Testis (tissue), 3 donors: ENCODE results near the gene MYOD1. TPM values are rescaled to one million over a fixed set of nuclear protein-coding genes. Genes with fewer than 3 reads are reported as not detected.

Experiments
- DNase-seq: peaks from one replicate; pipeline ENCODE4 v3.0.0-alpha.2; 2019
- H3K27ac ChIP-seq, 2 donors: fragments of 200-600 bp; sonication (generic); one replicate each; pipeline ENCODE4 v1.5.1; 2019
- H3K27me3 ChIP-seq: fragments of 200-600 bp; sonication (generic); one replicate; pipeline ENCODE4 v1.5.1; 2019
- H3K36me3 ChIP-seq: fragments of 200-600 bp; sonication (generic); one replicate; pipeline ENCODE4 v1.5.1; 2017; ENCODE audit warnings: low read depth; ENCODE audit errors: missing control alignments
- H3K4me1 ChIP-seq: fragments of 200-600 bp; sonication (generic); one replicate; pipeline ENCODE4 v1.5.1; 2019
- H3K4me3 ChIP-seq, 2 donors: fragments of 200-600 bp; sonication (generic); one replicate each; pipeline ENCODE4 v1.5.1; 2017 to 2019
- H3K9me3 ChIP-seq: fragments of 200-600 bp; sonication (generic); one replicate; pipeline ENCODE4 v1.5.1; 2017
- CTCF ChIP-seq, 3 experiments: fragments of 450-650 bp in 2 of 3; fragments of 200-600 bp in 1 of 3; sonication (generic) in 1 of 3; IDR thresholded peaks; one replicate each; pipeline ENCODE4 v1.5.1; 2016 to 2019; ENCODE audit warnings: antibody characterized with exemption in 3 of 3, mild to moderate bottlenecking in 2 of 3, moderate library complexity in 1 of 3
- POLR2A ChIP-seq: fragments of 450-650 bp; IDR thresholded peaks from one replicate; pipeline ENCODE4 v1.6.1; 2017; ENCODE audit warnings: antibody characterized with exemption, mild to moderate bottlenecking, moderate library complexity
- WGBS, 2 donors: methylation state at CpG; one replicate each; pipeline ENCODE4 v1.1.5; 2018; 5-methylcytosine and 5-hydroxymethylcytosine counted together
- intact Hi-C: fragments of 100-400 bp; cut with DNase I; formaldehyde crosslinking; loops from one replicate; pipeline ENCODE4 v1.15.1; 2023; ENCODE audit warnings: low total_unique reads
- polyA plus RNA-seq: library from polyadenylated mRNA; stranded (reverse); fragments of 350-450 nt; fragmentation: Illumina TruSeq; extraction: RNeasy Lipid Tissue Mini Kit (QIAGEN cat#74804); gene quantifications from one replicate; pipeline ENCODE4 v1.2.3, GENCODE V29; 2014; ENCODE audit warnings: low read depth, low replicate concordance; ENCODE audit not compliant: insufficient read depth
- total RNA-seq, 2 donors: library from RNA; depleted of rRNA; stranded (reverse); fragments of >200 nt; gene quantifications; one replicate each; pipeline ENCODE4 v1.2.3, GENCODE V29; 2016

Gene MYOD1
- total and polyA plus RNA-seq, 3 donors from 2014 or later, result 0.69 to 1.6 (median 1.4) TPM

- Histone ChIP-seq H3K4me1 (no peaks in the 10 kb centered on the region), H3K27me3 (no peaks in the 10 kb centered on the region), H3K27ac (no peak overlapping the region), H3K36me3 (no peaks in the 10 kb centered on the region), H3K9me3 (no peaks in the 10 kb centered on the region), H3K4me3 (no peak overlapping the region)
- WGBS, 2 donors, result 72 to 77% methylated on average over 2 to 5 of the region's 5 CpGs
- intact Hi-C loops, result no loop called here
- TF ChIP-seq CTCF (IDR thresholded peaks at IDR 0.05) (no peak), POLR2A (no peak)
- no peak for DNase-seq
Observed at GRCh38 chr11:17699147-17700114, 19.9 kb upstream of the MYOD1 start.

- no peak for DNase-seq
- Histone ChIP-seq H3K9me3 (no peaks in the 10 kb centered on the region), H3K36me3 (no peaks in the 10 kb centered on the region), H3K27me3 (no peaks in the 10 kb centered on the region), H3K4me1 (no peaks in the 10 kb centered on the region), H3K27ac (no peak overlapping the region), H3K4me3 (no peak overlapping the region)
- TF ChIP-seq POLR2A (no peak), CTCF (IDR thresholded peaks at IDR 0.05) (no peak)
- intact Hi-C loops, result no loop called here
- WGBS, 2 donors, result 78 to 85% methylated on average over 4 of the region's 4 CpGs
Observed at GRCh38 chr11:17700991-17701390, 18.4 kb upstream of the MYOD1 start.

DNA sequence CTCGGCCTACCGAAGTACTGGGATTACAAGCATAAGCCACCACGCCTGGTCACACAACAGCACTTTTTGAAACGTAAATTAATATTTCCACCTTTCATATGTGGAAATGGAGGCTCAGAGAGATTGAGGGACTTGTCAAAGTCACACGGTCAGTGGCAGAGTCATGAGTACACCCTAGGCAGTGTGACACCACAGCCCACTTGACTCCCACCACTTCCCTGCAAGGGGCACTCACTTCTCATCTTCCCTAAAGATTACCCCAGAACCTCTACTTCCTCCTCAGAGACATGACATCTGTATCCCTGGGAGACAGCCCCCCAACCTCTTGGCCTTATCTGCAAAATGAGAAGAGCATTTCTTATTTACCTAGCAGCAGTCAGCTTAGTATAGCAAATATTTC is 16.5 kb upstream of the MYOD1 start:
- WGBS, 2 donors, result 74 to 75% methylated on average over 5 of the region's 5 CpGs

DNA sequence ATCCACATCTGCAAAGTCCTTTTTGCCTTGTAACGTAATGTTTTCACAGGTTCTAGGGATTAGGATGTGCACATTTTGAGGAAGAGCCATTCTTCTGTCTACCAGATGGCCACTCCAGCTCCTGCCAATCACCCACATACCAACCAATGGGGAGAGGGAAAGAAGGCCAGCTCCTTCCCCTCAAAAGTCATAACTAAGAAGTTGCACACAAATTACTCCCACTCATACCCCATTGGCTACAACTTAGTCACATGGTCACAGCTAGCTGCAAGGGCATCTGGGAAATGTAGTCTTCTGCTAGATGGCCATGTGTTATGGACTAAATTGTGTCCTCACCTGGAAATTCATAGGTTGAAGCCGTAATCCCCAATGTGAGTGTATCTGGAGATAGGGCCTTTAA is 15.4 kb upstream of the MYOD1 start:
- Histone ChIP-seq H3K9me3 (no peaks in the 10 kb centered on the region), H3K27ac (no peak overlapping the region), H3K27me3 (no peaks in the 10 kb centered on the region), H3K36me3 (no peaks in the 10 kb centered on the region), H3K4me3 (no peak overlapping the region), H3K4me1 (no peaks in the 10 kb centered on the region)
- no peak for DNase-seq
- intact Hi-C loops, result no loop called here
- WGBS, 2 donors, result 93 to 99% methylated on average over 2 of the region's 2 CpGs
- TF ChIP-seq CTCF (IDR thresholded peaks at IDR 0.05) (no peak), POLR2A (no peak)

More for the DNA sequence above, 16.5 kb upstream of the MYOD1 start:
- TF ChIP-seq POLR2A, result no peak
- TF ChIP-seq CTCF (IDR thresholded peaks at IDR 0.05), result no peak
- no peak for DNase-seq
- Histone ChIP-seq H3K4me1 (no peaks in the 10 kb centered on the region), H3K36me3 (no peaks in the 10 kb centered on the region), H3K9me3 (no peaks in the 10 kb centered on the region), H3K4me3 (no peak overlapping the region), H3K27ac (no peak overlapping the region), H3K27me3 (no peaks in the 10 kb centered on the region)
- intact Hi-C loops, result no loop called here

GRCh38 chr11:17707830-17708229 is 11.5 kb upstream of the MYOD1 start:
- Histone ChIP-seq H3K4me1 (no peaks in the 10 kb centered on the region), H3K27ac (no peak overlapping the region), H3K9me3 (no peaks in the 10 kb centered on the region), H3K27me3 (no peaks in the 10 kb centered on the region), H3K4me3 (no peak overlapping the region), H3K36me3 (no peaks in the 10 kb centered on the region)
- no peak for TF ChIP-seq POLR2A
- TF ChIP-seq CTCF (IDR thresholded peaks at IDR 0.05), result no peak
- no peak for DNase-seq
- intact Hi-C loops, result no loop called here
- WGBS, 2 donors, result 61 to 63% methylated on average over 4 of the region's 4 CpGs
